Measurements from ENCODE around the gene MATN3.

The MATN3 gene

DNA sequence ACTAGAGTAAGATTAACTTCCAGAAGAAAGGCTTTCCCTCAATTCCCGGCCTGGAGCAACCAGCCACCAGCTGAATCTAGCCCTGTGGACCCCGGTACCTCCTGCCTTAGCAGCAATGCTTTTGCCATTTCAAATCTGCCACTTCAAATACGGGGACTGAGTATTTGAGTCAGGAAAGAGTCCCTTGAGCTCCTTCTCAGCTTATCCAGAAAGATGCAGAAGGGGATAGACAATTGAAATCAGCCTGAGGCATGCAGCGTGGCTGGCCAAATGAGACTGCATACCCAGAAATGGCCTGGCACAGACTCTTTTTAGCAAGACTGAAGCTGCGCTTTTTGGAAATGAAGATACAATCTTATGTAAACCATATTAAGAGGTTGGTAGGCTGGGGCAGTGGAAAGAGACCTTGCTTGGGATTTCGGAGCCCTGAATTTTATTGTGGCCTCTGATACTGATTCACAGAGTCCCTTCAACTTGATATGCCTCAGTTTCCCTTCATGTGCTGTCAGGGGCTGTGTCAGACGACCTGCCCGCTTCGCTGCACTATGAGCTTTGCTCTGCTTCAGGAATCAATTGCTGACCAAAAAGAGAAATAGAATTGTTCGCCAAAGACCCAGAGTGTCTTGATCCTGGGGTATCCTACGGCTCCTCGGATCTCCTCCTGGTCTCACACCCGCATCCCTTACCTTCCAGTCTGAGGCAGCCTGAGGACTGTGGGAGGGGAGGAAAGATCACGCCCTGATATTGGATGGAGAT is 1.0 kb downstream of the MATN3 start:
- H3K27ac ChIP-seq, result no peak overlapping the region
- TF ChIP-seq, protein P1, sequence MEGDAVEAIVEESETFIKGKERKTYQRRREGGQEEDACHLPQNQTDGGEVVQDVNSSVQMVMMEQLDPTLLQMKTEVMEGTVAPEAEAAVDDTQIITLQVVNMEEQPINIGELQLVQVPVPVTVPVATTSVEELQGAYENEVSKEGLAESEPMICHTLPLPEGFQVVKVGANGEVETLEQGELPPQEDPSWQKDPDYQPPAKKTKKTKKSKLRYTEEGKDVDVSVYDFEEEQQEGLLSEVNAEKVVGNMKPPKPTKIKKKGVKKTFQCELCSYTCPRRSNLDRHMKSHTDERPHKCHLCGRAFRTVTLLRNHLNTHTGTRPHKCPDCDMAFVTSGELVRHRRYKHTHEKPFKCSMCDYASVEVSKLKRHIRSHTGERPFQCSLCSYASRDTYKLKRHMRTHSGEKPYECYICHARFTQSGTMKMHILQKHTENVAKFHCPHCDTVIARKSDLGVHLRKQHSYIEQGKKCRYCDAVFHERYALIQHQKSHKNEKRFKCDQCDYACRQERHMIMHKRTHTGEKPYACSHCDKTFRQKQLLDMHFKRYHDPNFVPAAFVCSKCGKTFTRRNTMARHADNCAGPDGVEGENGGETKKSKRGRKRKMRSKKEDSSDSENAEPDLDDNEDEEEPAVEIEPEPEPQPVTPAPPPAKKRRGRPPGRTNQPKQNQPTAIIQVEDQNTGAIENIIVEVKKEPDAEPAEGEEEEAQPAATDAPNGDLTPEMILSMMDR (conservative IDR thresholded peaks at IDR 0.05), result no peak
- TF ChIP-seq ZFX (IDR thresholded peaks at IDR 0.05), result no peak

DNA sequence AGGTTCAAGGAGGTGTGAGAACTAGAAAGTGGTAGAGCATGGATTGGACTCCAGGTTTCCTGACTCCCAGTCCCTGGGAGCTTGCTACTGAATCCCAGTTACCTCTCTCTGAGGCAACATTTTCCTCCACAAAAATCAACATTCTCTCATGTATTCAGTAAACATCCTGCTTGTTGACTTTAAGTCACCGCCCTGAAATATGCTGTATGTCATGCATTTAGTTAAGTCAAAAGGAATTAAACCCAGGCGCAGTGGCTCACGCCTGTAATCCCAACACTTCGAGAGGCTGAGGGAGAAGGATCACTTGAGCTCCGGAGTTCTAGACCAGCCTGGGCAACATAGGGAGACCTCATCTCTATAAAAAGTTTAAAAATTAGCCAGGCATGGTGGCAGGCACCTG is 3.8 kb downstream of the MATN3 start:
- no peak overlapping the region for H3K27ac ChIP-seq
- no peak for TF ChIP-seq ZFX (IDR thresholded peaks at IDR 0.05)
- TF ChIP-seq, protein P1 (conservative IDR thresholded peaks at IDR 0.05), result no peak

DNA sequence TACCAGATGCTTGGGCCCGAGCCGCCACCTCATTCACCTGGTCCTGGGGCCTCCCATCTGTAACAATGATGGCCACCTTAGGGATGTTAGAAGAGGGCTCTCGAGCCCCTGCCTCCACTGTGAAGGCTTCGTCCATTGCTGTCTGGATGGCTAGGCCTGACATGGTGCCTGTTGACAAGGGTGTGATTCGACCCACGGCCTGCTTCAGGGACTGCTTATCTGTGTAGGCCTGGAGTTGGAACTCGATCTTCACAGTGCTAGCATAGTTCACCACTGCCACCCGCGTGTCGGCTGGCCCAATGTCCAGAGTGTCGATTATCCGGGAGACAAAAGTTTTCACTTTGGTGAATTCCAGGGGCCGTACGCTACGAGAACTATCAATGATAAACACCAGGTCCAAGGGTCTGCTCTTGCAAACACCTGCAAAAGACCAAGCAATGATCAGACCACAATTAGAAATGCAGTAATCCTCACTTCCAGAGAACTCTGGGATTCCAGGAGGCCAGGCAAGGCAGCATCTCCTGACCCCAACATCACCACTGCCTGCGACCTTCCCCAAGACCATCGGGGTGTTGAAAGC is 6.5 kb downstream of the MATN3 start:
- TF ChIP-seq ZFX (IDR thresholded peaks at IDR 0.05), result no peak
- TF ChIP-seq, protein P1 (conservative IDR thresholded peaks at IDR 0.05), result no peak

DNA sequence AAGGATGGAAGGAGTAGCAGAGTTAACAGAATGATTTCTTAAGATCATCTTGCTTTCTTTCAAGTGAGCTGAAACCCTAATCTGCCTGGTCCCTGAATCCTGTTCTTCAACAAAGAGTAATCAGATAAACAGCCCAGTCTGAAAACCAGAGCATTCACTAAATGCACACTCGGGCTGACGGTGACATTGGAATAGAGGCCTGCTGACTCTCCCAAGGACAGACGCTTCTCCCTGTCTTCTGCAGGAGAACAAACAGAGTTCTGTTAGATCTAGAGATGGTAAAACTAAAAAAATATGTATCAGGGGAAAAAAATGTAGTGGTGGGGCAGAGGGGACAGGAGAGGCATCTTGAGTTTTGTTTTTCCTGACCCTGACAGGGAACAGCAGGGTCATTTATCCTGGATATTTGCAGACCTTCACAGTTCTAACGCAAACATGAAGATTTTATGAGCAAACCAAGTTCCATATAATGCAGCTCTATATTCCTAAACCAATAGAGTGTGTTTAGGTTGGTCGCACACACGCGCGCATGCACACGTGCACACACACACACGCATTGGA is 7.3 kb downstream of the MATN3 start:
- no peak for TF ChIP-seq ZFX (IDR thresholded peaks at IDR 0.05)
- TF ChIP-seq, protein P1 (conservative IDR thresholded peaks at IDR 0.05), result no peak
- no peak overlapping the region for H3K27ac ChIP-seq

More for the DNA sequence above, 6.5 kb downstream of the MATN3 start:
- no peak overlapping the region for H3K27ac ChIP-seq

DNA sequence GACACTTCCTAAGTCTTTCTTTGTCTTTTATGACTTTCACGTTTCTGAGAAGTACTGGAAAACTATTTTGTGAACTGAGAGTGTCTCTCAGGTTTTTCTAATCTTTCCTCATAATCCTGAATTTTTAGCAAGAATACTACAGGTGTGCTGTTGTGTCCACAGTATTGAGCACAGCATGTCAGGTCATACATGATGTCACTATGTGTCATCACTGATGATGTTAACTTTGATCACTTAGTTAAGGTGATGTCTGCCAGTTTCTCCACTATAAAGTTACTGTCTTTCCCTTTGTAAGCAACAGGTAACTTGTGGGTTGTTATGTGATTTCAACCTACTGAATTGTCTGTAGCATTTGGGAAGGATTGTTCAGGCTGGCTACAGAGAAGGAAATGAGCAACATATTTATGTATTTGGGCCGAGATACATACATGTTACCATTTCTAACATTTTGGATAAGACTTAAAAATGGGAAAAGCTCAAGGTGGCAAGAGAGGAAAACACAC is 11.1 kb downstream of the MATN3 start:
- TF ChIP-seq, protein P1 (conservative IDR thresholded peaks at IDR 0.05), result no peak
- TF ChIP-seq ZFX (IDR thresholded peaks at IDR 0.05), result no peak
- no peak overlapping the region for H3K27ac ChIP-seq

DNA sequence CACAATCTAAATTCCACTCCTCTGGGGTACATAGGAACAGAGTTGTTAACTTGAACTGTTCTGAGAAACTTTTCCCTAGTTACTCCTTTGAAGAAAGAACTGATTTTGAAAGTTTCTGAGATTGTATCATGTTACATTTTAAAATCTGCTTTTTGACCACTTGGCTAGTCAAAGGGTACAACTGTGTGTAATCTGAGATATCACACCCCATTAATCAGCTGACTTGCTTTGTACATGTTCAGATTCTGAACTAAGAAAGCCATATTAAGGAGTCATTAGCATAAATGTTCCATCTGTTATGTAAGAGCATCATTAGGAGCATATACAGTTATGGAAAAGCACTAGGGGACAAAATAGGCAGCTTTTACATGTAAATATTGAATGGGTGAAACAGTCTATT is 18.7 kb downstream of the MATN3 start:
- TF ChIP-seq, protein P1 (conservative IDR thresholded peaks at IDR 0.05), result no peak
- TF ChIP-seq ZFX (IDR thresholded peaks at IDR 0.05), result no peak
- no peak overlapping the region for H3K27ac ChIP-seq

DNA sequence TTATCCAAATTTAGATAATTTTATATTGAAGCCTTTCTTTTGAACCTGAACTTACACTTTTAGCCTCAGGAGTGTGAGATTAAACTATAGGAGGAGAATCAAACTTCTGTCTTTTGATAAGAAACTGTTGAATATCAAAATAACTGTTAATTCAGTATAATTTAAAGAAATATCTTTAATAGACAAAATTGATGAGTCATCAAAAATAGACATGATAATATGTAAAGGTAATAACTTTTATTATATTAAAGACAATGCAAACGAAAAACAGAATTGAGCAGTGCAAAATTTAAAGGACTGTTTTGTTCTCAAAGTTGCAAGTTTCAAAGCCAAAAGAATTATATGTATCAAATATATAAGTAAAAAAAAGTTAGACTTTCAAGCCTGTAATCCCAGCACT is 20.6 kb downstream of the MATN3 start:
- H3K27ac ChIP-seq, result no peak overlapping the region
- no peak for TF ChIP-seq ZFX (IDR thresholded peaks at IDR 0.05)
- TF ChIP-seq, protein P1 (conservative IDR thresholded peaks at IDR 0.05), result no peak
